ENCODE data around the gene IGSF21.

The IGSF21 gene

DNA sequence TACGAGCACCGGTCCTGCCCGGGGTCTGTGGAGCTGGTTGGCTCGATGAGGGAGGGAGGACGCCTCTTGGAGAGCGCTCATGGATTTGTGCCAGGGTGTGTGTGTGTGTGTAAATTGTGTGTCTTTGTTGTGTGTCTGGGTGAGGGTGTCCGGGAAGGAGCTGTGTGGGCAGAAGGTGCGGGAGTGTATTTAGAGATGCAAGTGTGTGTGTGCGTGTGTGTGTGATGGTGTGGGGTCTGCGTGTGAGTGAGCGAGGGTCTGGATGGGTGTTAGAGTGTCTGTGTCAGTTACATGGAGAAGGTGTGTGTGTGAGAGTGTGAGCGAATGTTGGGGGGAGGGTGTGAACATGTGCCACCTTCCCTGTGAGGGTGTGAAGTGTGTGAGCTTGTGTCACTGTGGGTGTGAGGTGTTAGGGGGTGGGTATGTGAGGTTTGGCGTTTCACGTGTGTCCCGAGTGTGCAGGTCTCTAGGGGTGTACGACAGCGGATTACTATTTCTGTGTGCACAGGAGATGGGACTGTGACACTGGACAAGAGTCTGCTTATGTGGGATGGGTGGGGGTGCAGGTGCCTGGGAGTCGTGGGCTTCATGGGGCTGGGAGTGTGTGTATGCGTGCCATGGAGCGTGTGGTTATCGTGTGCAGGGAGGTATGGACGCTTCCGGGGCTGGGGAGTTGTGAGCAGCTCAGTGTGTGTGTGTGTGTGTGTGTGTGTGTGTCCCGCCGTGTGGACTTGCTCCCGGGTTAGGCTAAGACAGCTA is 880 bp downstream of the IGSF21 start:
- peak overlapping the region; percentile 59 for H3K27ac ChIP-seq

DNA sequence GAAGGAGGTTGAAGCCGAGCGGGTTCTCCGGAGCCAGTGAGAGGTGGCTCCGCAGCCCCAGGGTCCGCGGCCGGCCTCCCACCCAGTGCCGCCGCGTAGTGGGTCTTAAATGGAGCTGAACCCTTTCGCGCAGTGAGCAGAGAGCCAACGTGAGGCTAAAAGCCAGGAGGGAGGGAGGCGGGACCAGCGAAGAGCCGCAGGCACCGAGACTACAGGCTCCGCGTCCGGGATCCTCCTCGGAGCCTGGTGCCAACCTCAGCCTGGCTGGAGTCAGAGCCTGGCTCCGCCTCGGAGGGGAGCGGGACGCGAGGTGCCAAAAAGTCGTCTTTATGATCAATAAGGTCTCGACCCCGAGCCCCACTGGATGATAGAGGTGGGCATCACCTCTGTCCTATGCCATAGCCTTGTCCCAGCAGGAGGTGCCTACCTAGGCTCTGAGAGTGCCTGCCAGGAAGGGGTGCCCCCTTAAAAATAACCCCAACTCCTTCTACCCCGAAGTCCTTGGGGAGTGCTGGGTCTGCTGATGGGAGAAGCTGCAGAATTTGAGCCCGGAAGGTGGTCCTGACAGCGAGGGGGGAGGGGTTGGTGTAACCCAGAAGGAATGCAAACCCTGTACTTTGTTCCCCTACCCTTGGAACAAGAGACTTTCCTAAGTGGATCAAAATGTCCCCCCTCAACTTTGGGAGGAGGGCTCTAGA is 1.6 kb downstream of the IGSF21 start:
- H3K27ac ChIP-seq, result peak overlapping the region; percentile 59
- TF ChIP-seq, protein P1, sequence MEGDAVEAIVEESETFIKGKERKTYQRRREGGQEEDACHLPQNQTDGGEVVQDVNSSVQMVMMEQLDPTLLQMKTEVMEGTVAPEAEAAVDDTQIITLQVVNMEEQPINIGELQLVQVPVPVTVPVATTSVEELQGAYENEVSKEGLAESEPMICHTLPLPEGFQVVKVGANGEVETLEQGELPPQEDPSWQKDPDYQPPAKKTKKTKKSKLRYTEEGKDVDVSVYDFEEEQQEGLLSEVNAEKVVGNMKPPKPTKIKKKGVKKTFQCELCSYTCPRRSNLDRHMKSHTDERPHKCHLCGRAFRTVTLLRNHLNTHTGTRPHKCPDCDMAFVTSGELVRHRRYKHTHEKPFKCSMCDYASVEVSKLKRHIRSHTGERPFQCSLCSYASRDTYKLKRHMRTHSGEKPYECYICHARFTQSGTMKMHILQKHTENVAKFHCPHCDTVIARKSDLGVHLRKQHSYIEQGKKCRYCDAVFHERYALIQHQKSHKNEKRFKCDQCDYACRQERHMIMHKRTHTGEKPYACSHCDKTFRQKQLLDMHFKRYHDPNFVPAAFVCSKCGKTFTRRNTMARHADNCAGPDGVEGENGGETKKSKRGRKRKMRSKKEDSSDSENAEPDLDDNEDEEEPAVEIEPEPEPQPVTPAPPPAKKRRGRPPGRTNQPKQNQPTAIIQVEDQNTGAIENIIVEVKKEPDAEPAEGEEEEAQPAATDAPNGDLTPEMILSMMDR (conservative IDR thresholded peaks at IDR 0.05), result no peak
- TF ChIP-seq ZFX (IDR thresholded peaks at IDR 0.05), result no peak

More for the DNA sequence above, 880 bp downstream of the IGSF21 start:
- TF ChIP-seq, protein P1 (conservative IDR thresholded peaks at IDR 0.05), result no peak; the same call in 1 of the 2 replicates
- TF ChIP-seq ZFX (IDR thresholded peaks at IDR 0.05), result no peak

DNA sequence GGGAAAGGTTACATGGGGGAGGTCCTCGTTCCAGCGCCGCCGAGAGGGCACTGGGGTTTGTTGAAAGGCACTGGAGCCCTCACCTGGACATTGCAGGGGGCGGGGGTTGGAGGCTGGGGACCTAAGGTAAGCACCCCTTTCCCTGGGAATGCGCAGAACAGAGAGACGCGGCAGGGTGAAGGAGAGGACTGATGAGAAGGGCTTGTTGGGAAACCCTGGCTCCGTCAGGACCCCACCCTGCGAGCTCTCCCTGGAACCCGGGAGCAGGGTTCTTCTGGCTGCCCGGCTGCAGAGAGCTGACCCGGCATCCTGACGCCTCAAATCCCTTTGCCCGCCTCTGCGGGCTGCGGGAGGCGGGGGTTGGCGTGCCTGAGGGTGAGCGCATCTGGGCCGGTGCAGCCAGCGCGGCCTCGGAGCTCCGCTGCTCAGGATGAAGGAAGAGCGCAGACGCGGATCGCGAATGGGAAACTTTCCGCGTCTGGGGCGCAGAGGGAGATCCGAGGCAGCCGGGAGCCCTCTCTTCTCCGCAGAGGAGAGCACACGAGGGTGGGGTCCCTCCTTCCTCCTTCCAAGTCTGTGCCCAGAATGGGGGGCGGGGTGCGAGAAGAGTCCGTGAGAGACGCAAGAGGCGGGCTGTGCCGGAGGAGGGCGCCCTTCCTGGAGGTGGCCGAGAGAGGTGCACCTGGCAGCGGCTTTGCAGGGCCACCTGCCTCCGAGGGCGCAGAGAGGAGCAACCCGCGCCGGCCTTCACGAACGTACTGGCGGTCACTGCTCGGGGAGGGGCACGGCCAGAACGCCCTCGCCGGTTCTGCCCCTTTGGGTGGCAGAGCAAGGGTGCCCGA is 2.4 kb downstream of the IGSF21 start:
- no peak for TF ChIP-seq ZFX (IDR thresholded peaks at IDR 0.05)
- TF ChIP-seq, protein P1 (conservative IDR thresholded peaks at IDR 0.05), result peak; percentile 49
- H3K27ac ChIP-seq, result no peak overlapping the region; the same call in 1 of the 2 replicates

DNA sequence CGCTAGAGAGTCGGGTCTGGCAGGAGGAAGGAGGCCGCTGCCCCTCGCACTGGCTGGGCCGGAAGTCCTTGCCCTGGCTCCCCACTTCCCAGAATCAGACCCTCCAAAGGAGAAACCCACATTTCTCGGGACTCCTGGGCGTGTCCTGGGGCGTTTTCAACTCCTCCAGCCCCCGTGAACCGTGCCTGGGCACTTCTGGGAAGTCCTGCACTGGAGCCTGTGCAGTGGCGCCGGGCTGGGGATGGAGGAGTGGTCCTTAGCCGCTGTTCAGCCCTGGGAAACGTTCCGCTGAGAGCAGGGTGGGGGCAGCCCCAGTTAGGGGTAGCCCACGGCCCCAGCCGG is 3.0 kb downstream of the IGSF21 start:
- no peak for TF ChIP-seq ZFX (IDR thresholded peaks at IDR 0.05)
- TF ChIP-seq, protein P1 (conservative IDR thresholded peaks at IDR 0.05), result no peak; the same call in 1 of the 2 replicates
- H3K27ac ChIP-seq, result no peak overlapping the region

DNA sequence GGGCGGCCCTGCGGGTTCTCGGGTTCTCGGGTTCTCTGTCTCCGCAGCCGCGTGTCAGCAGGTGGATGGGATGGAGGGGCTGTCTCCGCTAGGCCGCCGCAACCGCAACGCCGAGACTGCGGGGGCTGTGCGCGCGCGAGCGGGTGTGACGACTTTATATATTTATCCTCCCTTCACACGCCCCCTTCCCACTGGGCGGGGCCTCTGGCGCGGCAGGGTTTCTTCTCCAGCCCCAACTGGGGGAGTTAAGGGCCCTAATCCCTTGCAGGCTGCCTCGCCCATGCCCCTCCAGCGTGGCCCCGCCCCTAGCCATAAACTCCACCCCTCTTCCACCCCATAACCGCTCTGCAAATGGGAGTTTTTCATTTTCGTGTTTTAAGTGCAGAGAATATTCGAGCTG is 3.4 kb downstream of the IGSF21 start:
- TF ChIP-seq ZFX (IDR thresholded peaks at IDR 0.05), result no peak
- TF ChIP-seq, protein P1 (conservative IDR thresholded peaks at IDR 0.05), result no peak

DNA sequence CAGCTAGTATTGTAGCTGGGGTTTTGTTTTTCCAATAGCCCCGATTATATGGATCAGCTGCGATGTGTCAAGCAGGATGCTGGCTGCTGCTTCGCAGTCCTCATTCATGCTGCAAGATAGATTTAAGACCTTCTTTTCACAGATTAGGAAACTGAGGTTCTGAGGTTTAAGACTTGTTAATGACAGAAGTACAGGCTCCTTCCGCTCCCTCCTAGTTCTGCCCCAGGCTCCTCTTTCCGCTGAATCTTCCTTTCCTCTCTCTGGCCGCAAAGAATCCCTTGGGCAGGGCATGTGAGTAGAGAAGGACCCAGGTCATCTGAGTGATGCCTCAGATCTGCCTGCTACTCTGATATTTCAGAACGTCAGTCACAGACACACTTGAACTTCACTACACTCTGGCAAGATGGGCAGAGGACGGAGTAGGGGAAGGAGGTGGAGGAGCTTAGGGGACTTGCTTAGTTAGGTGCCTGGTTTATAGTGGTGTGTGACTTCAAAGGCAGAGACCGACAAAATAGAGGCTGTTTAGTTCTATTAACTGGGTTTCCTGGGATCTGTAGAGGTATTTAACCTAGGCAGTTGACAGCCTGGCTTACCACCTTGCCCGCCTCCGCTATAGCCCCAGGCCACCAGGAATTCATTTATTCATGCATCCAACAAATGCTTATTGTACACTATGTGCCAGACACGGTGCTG is 4.2 kb downstream of the IGSF21 start:
- TF ChIP-seq, protein P1 (conservative IDR thresholded peaks at IDR 0.05), result no peak
- no peak for TF ChIP-seq ZFX (IDR thresholded peaks at IDR 0.05)
- no peak overlapping the region for H3K27ac ChIP-seq

More for the DNA sequence above, 3.4 kb downstream of the IGSF21 start:
- no peak overlapping the region for H3K27ac ChIP-seq
